ENCODE results near the gene SIM1.

The SIM1 gene

DNA sequence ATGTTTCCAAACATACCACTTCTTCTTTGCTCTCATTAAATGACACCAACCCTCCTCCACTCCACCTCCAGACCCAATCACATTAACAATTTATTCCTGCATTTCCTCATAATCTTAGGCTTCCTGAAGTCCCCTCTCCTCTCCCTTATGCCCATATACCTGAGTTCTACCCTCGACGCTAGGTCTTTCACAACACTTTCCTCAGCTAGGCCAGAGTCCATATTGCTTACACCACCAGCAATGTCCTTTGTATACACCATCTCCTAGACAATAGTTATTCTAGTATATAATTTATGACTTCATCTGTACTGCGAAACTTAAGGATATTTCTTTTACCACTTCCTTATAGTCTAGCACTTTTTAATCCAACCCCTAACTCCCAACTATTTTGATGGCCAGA, 47.7 kb downstream of the SIM1 start:
- H3K27ac ChIP-seq (ENCODE audit: low read length) = no peak overlapping the region
- TF ChIP-seq CTCF (IDR thresholded peaks at IDR 0.05; ENCODE audit: low read depth, low read length) = no peak
- no peak for TF ChIP-seq EZH2phosphoT487 (IDR thresholded peaks at IDR 0.05; ENCODE audit: low read depth)
- no peaks in the 10 kb centered on the region for H3K4me1 ChIP-seq (ENCODE audit: low read length)
- H3K27me3 ChIP-seq (ENCODE audit: low read depth, low read length) = no peaks in the 10 kb centered on the region
- H3K4me2 ChIP-seq (ENCODE audit: low read length) = no peak overlapping the region
- no peak overlapping the region for H2AFZ ChIP-seq (ENCODE audit: low read depth, low read length)
- H3K9me3 ChIP-seq (ENCODE audit: insufficient read depth, low read length) = no peaks in the 10 kb centered on the region
- no peak overlapping the region for H3K9ac ChIP-seq (ENCODE audit: low read length)
- no peaks in the 10 kb centered on the region for H4K20me1 ChIP-seq (ENCODE audit: insufficient read depth, low read length)
- no peak overlapping the region for H3K4me3 ChIP-seq (ENCODE audit: low read length)
- H3K79me2 ChIP-seq (ENCODE audit: low read length) = no peaks in the 10 kb centered on the region
- H3K36me3 ChIP-seq (replicated peaks; ENCODE audit: low read depth, low read length) = no peaks in the 10 kb centered on the region

DNA sequence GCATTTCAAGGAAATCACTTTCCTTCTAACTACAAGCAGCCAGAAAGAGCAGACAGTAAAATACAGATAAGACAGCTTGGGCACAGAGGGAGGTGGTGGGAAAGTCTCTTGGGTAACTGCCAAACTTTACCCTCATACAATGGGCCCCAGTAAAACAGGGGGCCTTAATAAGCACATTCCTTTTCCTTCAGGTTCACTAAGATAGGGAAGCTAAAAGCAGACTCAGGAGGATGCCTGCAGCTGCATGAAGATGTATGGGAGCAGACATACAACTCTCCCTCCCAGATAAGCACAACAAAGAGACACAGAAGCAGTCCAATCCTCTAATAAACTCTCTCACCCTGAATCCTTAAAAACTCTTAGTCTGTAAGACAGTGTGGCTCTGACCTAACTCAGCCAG, 49.0 kb downstream of the SIM1 start:
- H4K20me1 ChIP-seq (ENCODE audit: insufficient read depth, low read length) = no peaks in the 10 kb centered on the region
- H3K27me3 ChIP-seq (ENCODE audit: low read depth, low read length) = no peaks in the 10 kb centered on the region
- H3K9ac ChIP-seq (ENCODE audit: low read length) = no peak overlapping the region
- no peak overlapping the region for H3K27ac ChIP-seq (ENCODE audit: low read length)
- no peak overlapping the region for H3K4me2 ChIP-seq (ENCODE audit: low read length)
- no peaks in the 10 kb centered on the region for H3K36me3 ChIP-seq (replicated peaks; ENCODE audit: low read depth, low read length)
- no peak overlapping the region for H3K4me3 ChIP-seq (ENCODE audit: low read length)
- H3K9me3 ChIP-seq (ENCODE audit: insufficient read depth, low read length) = no peaks in the 10 kb centered on the region
- no peak for TF ChIP-seq CTCF (IDR thresholded peaks at IDR 0.05; ENCODE audit: low read depth, low read length)
- no peak for TF ChIP-seq EZH2phosphoT487 (IDR thresholded peaks at IDR 0.05; ENCODE audit: low read depth)
- H3K79me2 ChIP-seq (ENCODE audit: low read length) = no peaks in the 10 kb centered on the region
- H2AFZ ChIP-seq (ENCODE audit: low read depth, low read length) = no peak overlapping the region
- no peaks in the 10 kb centered on the region for H3K4me1 ChIP-seq (ENCODE audit: low read length)

DNA sequence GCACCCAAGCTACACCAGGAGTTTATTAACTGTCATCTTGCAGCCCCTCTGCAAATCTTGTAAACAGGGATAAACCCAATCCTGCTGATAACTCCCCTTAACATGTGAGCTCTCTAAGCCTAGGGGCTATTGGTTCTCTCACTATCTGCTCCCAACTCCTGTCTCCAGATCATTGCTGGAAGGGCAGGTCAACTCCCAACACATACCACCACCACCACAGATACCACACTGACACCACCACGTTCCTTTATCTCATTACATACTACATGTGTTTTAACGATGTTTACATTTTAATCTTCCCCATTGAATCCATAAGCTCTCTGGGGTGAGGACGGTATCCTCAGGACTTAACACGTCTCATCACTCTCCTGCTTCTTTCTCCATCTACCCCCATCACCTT, 51.8 kb downstream of the SIM1 start:
- no peaks in the 10 kb centered on the region for H3K4me1 ChIP-seq (ENCODE audit: low read length)

GRCh38 chr6:100404051-100404450, 60.7 kb downstream of the SIM1 start:
- no peak for TF ChIP-seq CTCF (IDR thresholded peaks at IDR 0.05; ENCODE audit: low read depth, low read length)
- TF ChIP-seq EZH2phosphoT487 (IDR thresholded peaks at IDR 0.05; ENCODE audit: low read depth) = no peak
- H3K27ac ChIP-seq (ENCODE audit: low read length) = no peak overlapping the region
- no peaks in the 10 kb centered on the region for H3K36me3 ChIP-seq (replicated peaks; ENCODE audit: low read depth, low read length)
- H4K20me1 ChIP-seq (ENCODE audit: insufficient read depth, low read length) = no peaks in the 10 kb centered on the region
- H2AFZ ChIP-seq (ENCODE audit: low read depth, low read length) = no peak overlapping the region
- no peak overlapping the region for H3K4me3 ChIP-seq (ENCODE audit: low read length)
- H3K9ac ChIP-seq (ENCODE audit: low read length) = no peak overlapping the region
- no peaks in the 10 kb centered on the region for H3K27me3 ChIP-seq (ENCODE audit: low read depth, low read length)
- H3K4me1 ChIP-seq (ENCODE audit: low read length) = no peaks in the 10 kb centered on the region
- no peaks in the 10 kb centered on the region for H3K9me3 ChIP-seq (ENCODE audit: insufficient read depth, low read length)
- H3K4me2 ChIP-seq (ENCODE audit: low read length) = no peak overlapping the region
- H3K79me2 ChIP-seq (ENCODE audit: low read length) = no peaks in the 10 kb centered on the region

More for the DNA sequence above, 51.8 kb downstream of the SIM1 start:
- no peaks in the 10 kb centered on the region for H3K27me3 ChIP-seq (ENCODE audit: low read depth, low read length)
- no peak overlapping the region for H3K9ac ChIP-seq (ENCODE audit: low read length)
- TF ChIP-seq CTCF (IDR thresholded peaks at IDR 0.05; ENCODE audit: low read depth, low read length) (no peak), EZH2phosphoT487 (IDR thresholded peaks at IDR 0.05; ENCODE audit: low read depth) (no peak)
- H3K4me3 ChIP-seq (ENCODE audit: low read length) = no peak overlapping the region
- no peaks in the 10 kb centered on the region for H3K79me2 ChIP-seq (ENCODE audit: low read length)
- H3K4me2 ChIP-seq (ENCODE audit: low read length) = no peak overlapping the region
- H3K9me3 ChIP-seq (ENCODE audit: insufficient read depth, low read length) = no peaks in the 10 kb centered on the region
- H3K27ac ChIP-seq (ENCODE audit: low read length) = no peak overlapping the region
- no peaks in the 10 kb centered on the region for H3K36me3 ChIP-seq (replicated peaks; ENCODE audit: low read depth, low read length)
- no peak overlapping the region for H2AFZ ChIP-seq (ENCODE audit: low read depth, low read length)
- no peaks in the 10 kb centered on the region for H4K20me1 ChIP-seq (ENCODE audit: insufficient read depth, low read length)

Measured in OCI-LY3 (cell line).